Neuronal stem cell (in vitro differentiated cells): ENCODE data around the gene MPP4.
A peak's percentile ranks its signal among the peaks of the same experiment; 100 is the strongest.

ENCODE experiments used
- DNase-seq: peaks from one replicate; pipeline ENCODE4 v3.0.0-alpha.2; 2013; ENCODE audit warnings: low spot score
- H2AFZ ChIP-seq: one replicate; pipeline ENCODE4 v1.6.1; 2013; ENCODE audit warnings: mild to moderate bottlenecking, low read length, inconsistent platforms
- H2AK5ac ChIP-seq: 2 replicates; pipeline ENCODE4 v1.6.1; 2013; ENCODE audit warnings: low read depth, mild to moderate bottlenecking, inconsistent platforms, low read length, moderate library complexity, mixed read lengths
- H2BK120ac ChIP-seq: 2 replicates; pipeline ENCODE4 v1.6.1; 2013; ENCODE audit warnings: low read depth, mild to moderate bottlenecking, inconsistent platforms, low read length, moderate library complexity, mixed read lengths
- H2BK12ac ChIP-seq: one replicate; pipeline ENCODE4 v1.6.1; 2013; ENCODE audit warnings: low read length, inconsistent platforms
- H2BK15ac ChIP-seq: 2 replicates; pipeline ENCODE4 v1.6.1; 2013; ENCODE audit warnings: mild to moderate bottlenecking, low read length, inconsistent platforms, mixed read lengths
- H2BK5ac ChIP-seq: one replicate; pipeline ENCODE4 v1.6.1; 2013; ENCODE audit warnings: inconsistent platforms, mild to moderate bottlenecking, low read length, moderate library complexity
- H3K14ac ChIP-seq: one replicate; pipeline ENCODE4 v1.6.1; 2013; ENCODE audit warnings: low read length, inconsistent platforms
- H3K18ac ChIP-seq: 2 replicates; pipeline ENCODE4 v1.6.1; 2013; ENCODE audit warnings: low read length, inconsistent platforms
- H3K23ac ChIP-seq: 2 replicates; pipeline ENCODE4 v1.6.1; 2013; ENCODE audit warnings: low read depth, mild to moderate bottlenecking, mixed read lengths, low read length, inconsistent platforms; ENCODE audit not compliant: poor library complexity
- H3K27ac ChIP-seq: replicated peaks from 3 replicates; pipeline ENCODE4 v1.5.1; 2013; ENCODE audit warnings: low read length, inconsistent platforms
- H3K27me3 ChIP-seq, 3 experiments: 2 replicates each; pipeline ENCODE4 v1.6.1; 2013; ENCODE audit warnings: low read length in 3 of 3, mild to moderate bottlenecking in 2 of 3, inconsistent platforms in 1 of 3, low read depth in 1 of 3, mixed read lengths in 1 of 3, moderate library complexity in 1 of 3; ENCODE audit not compliant: control insufficient read depth in 3 of 3, insufficient read depth in 3 of 3
- H3K36me3 ChIP-seq, 2 donors: replicated peaks in 1 of 2; 2 replicates each; pipeline ENCODE4 v1.6.1; 2013; ENCODE audit warnings: low read length in 2 of 2; ENCODE audit not compliant: control insufficient read depth in 2 of 2, insufficient read depth in 2 of 2
- H3K4ac ChIP-seq: 2 replicates; pipeline ENCODE4 v1.6.1; 2013; ENCODE audit warnings: inconsistent platforms, mild to moderate bottlenecking, low read length, moderate library complexity
- H3K4me1 ChIP-seq, 2 donors: 1 replicate in 1 of 2; 2 replicates in 1 of 2; pipeline ENCODE4 v1.6.1; 2013; ENCODE audit warnings: low read length in 2 of 2, low read depth in 1 of 2; ENCODE audit not compliant: control insufficient read depth in 2 of 2, insufficient read depth in 1 of 2
- H3K4me2 ChIP-seq: one replicate; pipeline ENCODE4 v1.6.1; 2013; ENCODE audit warnings: mild to moderate bottlenecking, low read length, inconsistent platforms; ENCODE audit not compliant: insufficient read depth, poor library complexity, severe bottlenecking
- H3K4me3 ChIP-seq, 2 donors: 2 replicates each; pipeline ENCODE4 v1.5.1; 2013; ENCODE audit warnings: low read length in 2 of 2, mild to moderate bottlenecking in 2 of 2, inconsistent platforms in 1 of 2, moderate library complexity in 1 of 2
- H3K79me1 ChIP-seq: one replicate; pipeline ENCODE4 v1.6.1; 2013; ENCODE audit warnings: low read depth, mild to moderate bottlenecking, inconsistent platforms, low read length, moderate library complexity
- H3K9ac ChIP-seq: one replicate; pipeline ENCODE4 v1.6.1; 2013; ENCODE audit warnings: mild to moderate bottlenecking, low read depth, low read length, inconsistent platforms; ENCODE audit not compliant: poor library complexity
- H3K9me3 ChIP-seq, 2 donors: replicated peaks in 1 of 2; 2 replicates each; pipeline versions ENCODE3 to v1.6.1; 2013; ENCODE audit warnings: low read length in 2 of 2, mild to moderate bottlenecking in 2 of 2, inconsistent platforms in 1 of 2, low read depth in 1 of 2, mixed read lengths in 1 of 2, moderate library complexity in 1 of 2; ENCODE audit not compliant: control insufficient read depth in 2 of 2, insufficient read depth in 1 of 2
- H4K8ac ChIP-seq: one replicate; pipeline ENCODE4 v1.6.1; 2013; ENCODE audit warnings: low read depth, mild to moderate bottlenecking, inconsistent platforms, low read length, moderate library complexity
- H4K91ac ChIP-seq: one replicate; pipeline ENCODE4 v1.6.1; 2013; ENCODE audit warnings: low read length, low read depth, mild to moderate bottlenecking, inconsistent platforms; ENCODE audit not compliant: poor library complexity
- WGBS, 2 donors: extraction: QIAGEN DNeasy Blood & Tissue Kit; methylation state at CpG; one replicate each; pipeline ENCODE4 v1.1.7; 2013; ENCODE audit warnings: missing lambda C conversion rate in 2 of 2, mixed read lengths in 1 of 2; ENCODE audit not compliant: insufficient read length in 2 of 2, insufficient replicate concordance in 1 of 2; ENCODE audit errors: extremely low coverage in 2 of 2; 5-methylcytosine and 5-hydroxymethylcytosine counted together

MPP4 gene

DNA sequence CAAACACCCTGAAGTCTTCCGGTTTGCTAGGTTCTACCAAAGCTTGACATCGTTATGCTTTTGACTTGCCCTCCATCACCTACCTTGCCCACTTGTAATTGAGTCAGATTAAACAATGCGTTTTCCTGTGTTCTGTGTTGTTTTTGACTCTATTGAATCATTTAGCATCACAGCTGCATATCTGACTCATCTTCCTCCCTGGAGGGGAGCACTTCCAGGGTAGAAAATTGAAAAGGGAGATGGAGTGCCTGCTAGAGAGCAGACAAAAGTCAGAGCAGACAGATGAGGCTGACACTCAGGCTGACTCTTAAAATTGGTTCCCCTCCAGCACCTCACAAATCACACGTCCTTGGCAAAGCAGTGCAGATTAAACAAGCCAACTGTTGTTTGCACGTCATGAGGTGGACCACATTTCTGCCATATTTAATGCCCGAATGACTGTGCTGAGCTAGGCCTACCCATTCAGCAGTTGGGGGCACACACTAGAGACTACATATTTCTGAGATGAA, 2.2 kb downstream of the MPP4 start:
- no peak overlapping the region for H3K14ac ChIP-seq
- no peak overlapping the region for H4K8ac ChIP-seq
- peak overlapping the region; percentile 68 for H2AFZ ChIP-seq
- no peak overlapping the region for H3K23ac ChIP-seq
- H4K91ac ChIP-seq: no peak overlapping the region
- H2BK12ac ChIP-seq: no peak overlapping the region
- H3K4me3 ChIP-seq: no peak overlapping the region
- DNase-seq: no peak
- peaks cover 0 to 13% of the 10 kb centered on the region in 2 donors for H3K36me3 ChIP-seq
- peaks cover 0 to 8% of the 10 kb centered on the region in 2 donors for H3K4me1 ChIP-seq
- no CpG with 5 or more reads among the region's 6 CpGs for WGBS, 2 donors
- no peak overlapping the region for H2AK5ac ChIP-seq
- H3K79me1 ChIP-seq: no peaks in the 10 kb centered on the region
- no peak overlapping the region for H3K9ac ChIP-seq
- no peak overlapping the region for H2BK120ac ChIP-seq
- H3K27ac ChIP-seq: no peak overlapping the region
- H2BK15ac ChIP-seq: no peak overlapping the region
- no peak overlapping the region for H2BK5ac ChIP-seq
- H3K9me3 ChIP-seq: no peaks in the 10 kb centered on the region
- no peak overlapping the region for H3K18ac ChIP-seq
- no peak overlapping the region for H3K4me2 ChIP-seq
- H3K4ac ChIP-seq: no peak overlapping the region
- H3K27me3 ChIP-seq: no peaks in the 10 kb centered on the region

DNA sequence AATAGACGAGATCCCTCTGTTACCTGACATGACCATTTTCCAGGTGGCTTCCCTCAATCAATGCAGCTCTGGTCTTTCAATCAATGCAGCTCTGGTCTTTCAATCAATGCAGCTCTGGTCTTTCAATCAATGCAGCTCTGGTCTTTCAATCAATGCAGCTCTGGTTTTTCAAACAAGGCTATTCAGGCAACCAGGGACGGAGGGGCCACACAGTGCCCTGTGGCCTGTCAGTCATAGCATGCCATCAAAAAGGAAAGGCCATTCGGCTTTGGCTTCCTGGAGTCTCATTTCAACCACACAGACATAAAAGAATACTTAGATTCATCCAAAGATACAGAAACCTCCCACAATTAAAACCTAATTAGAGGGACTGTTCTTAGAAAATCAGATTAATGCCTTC, 13.3 kb downstream of the MPP4 start:
- DNase-seq: no peak
- no peak overlapping the region for H3K9ac ChIP-seq
- no peak overlapping the region for H3K23ac ChIP-seq
- no peak overlapping the region for H2BK120ac ChIP-seq
- no peak overlapping the region for H3K4me3 ChIP-seq
- no peak overlapping the region for H3K4me2 ChIP-seq
- H3K14ac ChIP-seq: no peak overlapping the region
- no peak overlapping the region for H4K91ac ChIP-seq
- no peak overlapping the region for H2BK12ac ChIP-seq
- no peak overlapping the region for H4K8ac ChIP-seq
- no peak overlapping the region for H2AFZ ChIP-seq
- no peak overlapping the region for H2AK5ac ChIP-seq
- peaks cover 0 to 5% of the 10 kb centered on the region in 2 donors for H3K4me1 ChIP-seq
- H2BK15ac ChIP-seq: no peak overlapping the region
- no peaks in the 10 kb centered on the region for H3K79me1 ChIP-seq
- H3K18ac ChIP-seq: no peak overlapping the region
- no peak overlapping the region for H2BK5ac ChIP-seq
- H3K4ac ChIP-seq: no peak overlapping the region
- H3K27ac ChIP-seq: no peak overlapping the region
- no peaks in the 10 kb centered on the region for H3K36me3 ChIP-seq
- H3K27me3 ChIP-seq: no peaks in the 10 kb centered on the region
- no peaks in the 10 kb centered on the region for H3K9me3 ChIP-seq
- WGBS, 2 donors: no CpG with 5 or more reads among the region's 3 CpGs

DNA sequence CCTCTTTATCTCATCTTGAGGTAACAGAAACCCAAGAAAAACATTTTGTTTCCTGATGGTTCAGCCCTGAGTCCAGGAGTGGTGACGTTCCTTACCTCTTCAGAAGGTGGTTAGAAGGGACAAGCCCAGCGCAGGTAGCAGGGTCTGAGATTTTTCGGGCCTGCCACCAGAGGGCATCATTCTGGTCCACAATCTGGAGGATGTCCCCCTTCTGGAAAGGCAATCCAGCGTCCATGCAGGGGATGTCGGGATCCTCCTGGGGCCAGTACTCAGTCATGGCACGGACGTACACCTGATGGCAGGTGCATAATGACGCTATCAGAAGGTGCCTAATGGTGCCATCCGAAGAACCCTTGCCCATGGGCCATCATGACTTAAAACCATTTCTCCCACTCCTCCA, 17.7 kb downstream of the MPP4 start:
- Histone ChIP-seq H2AK5ac (no peak overlapping the region), H3K4me1 (peaks cover 4 to 5% of the 10 kb centered on the region in 2 donors), H3K4me2 (no peak overlapping the region), H3K23ac (no peak overlapping the region), H2AFZ (no peak overlapping the region), H3K36me3 (no peaks in the 10 kb centered on the region), H3K18ac (no peak overlapping the region), H3K27ac (no peak overlapping the region), H2BK15ac (no peak overlapping the region), H3K9me3 (no peaks in the 10 kb centered on the region), H2BK12ac (no peak overlapping the region), H3K27me3 (peaks cover 0 to 4% (median 0%) of the 10 kb centered on the region in 3 experiments), H4K8ac (no peak overlapping the region), H3K79me1 (no peaks in the 10 kb centered on the region), H3K9ac (no peak overlapping the region), H2BK5ac (no peak overlapping the region), H3K4me3 (no peak overlapping the region), H3K14ac (no peak overlapping the region), H4K91ac (no peak overlapping the region), H3K4ac (no peak overlapping the region), H2BK120ac (no peak overlapping the region)
- DNase-seq: peak; percentile 20
- WGBS, 2 donors: no CpG with 5 or more reads among the region's 9 CpGs

DNA sequence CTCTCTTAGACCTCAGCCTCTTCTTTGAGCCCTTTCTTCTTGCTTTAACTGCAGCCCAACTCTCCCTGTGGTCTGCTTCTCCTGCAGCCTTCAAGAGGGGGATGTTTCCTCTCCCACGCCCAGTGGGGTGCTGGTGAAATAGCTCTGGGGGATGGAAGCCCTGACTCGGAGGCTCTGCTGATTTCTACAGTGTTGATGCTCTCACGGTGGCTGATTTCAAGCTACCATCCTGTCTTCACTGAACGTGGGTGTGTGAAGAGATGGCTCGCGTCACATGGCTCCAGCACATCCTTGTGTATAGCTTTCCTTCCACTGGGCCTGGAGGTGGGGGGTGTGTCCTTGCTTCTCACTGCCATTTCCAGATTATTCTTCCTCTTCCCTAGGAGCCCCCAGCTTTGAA, 20.0 kb downstream of the MPP4 start:
- no peaks in the 10 kb centered on the region for H3K9me3 ChIP-seq
- no peak for DNase-seq
- H2BK120ac ChIP-seq: no peak overlapping the region
- no peaks in the 10 kb centered on the region for H3K36me3 ChIP-seq
- H3K27ac ChIP-seq: no peak overlapping the region
- peak overlapping the region; percentile 36 for H3K9ac ChIP-seq
- no peak overlapping the region for H2AK5ac ChIP-seq
- H3K18ac ChIP-seq: no peak overlapping the region
- no peak overlapping the region for H4K8ac ChIP-seq
- no CpG with 5 or more reads among the region's 6 CpGs for WGBS, 2 donors
- no peak overlapping the region for H3K4me2 ChIP-seq
- H3K4ac ChIP-seq: no peak overlapping the region
- no peak overlapping the region for H3K14ac ChIP-seq
- no peak overlapping the region for H2BK5ac ChIP-seq
- H3K4me1 ChIP-seq: peaks cover 0 to 4% of the 10 kb centered on the region in 2 donors
- H3K79me1 ChIP-seq: no peaks in the 10 kb centered on the region
- H2AFZ ChIP-seq: no peak overlapping the region
- H2BK15ac ChIP-seq: no peak overlapping the region
- H4K91ac ChIP-seq: no peak overlapping the region
- H3K4me3 ChIP-seq: no peak overlapping the region
- H3K27me3 ChIP-seq: peaks cover 0 to 13% (median 0%) of the 10 kb centered on the region in 3 experiments
- no peak overlapping the region for H3K23ac ChIP-seq
- no peak overlapping the region for H2BK12ac ChIP-seq
